Left renal cortex interstitium (tissue), 4 donors: ENCODE results near the gene NDUFB4. TPM values are rescaled to one million over a fixed set of nuclear protein-coding genes. Genes with fewer than 3 reads are reported as not detected.
"Not testable (repeated sequence)": the region's sequence is repeated elsewhere in the genome, so short reads cannot be mapped to it uniquely, and the experiment has no call there.

Experiments used
- DNase-seq, 4 donors: peaks; one replicate each; pipeline ENCODE4 v3.0.0-alpha.2; 2013; ENCODE audit warnings: low read depth in 4 of 4, low spot score in 2 of 4, missing footprints in 1 of 4
- polyA plus RNA-seq, 4 donors: library from polyadenylated mRNA; unstranded; fragments of 120-200 nt; gene quantifications; one replicate each; pipeline ENCODE4 v1.2.1, GENCODE V29; 2013; ENCODE audit not compliant: insufficient read length in 4 of 4

The NDUFB4 gene
- polyA plus RNA-seq, 4 donors: 186 to 249 (median 208) TPM

GRCh38 chr3:120636795-120637401 is 40.8 kb downstream of the NDUFB4 start:
- no peak for DNase-seq

GRCh38 chr3:120637851-120638559 is 41.9 kb downstream of the NDUFB4 start:
- DNase-seq: no peak

- DNase-seq: not testable (repeated sequence)
These were observed 42.7 kb downstream of the NDUFB4 start for GRCh38 chr3:120638820-120639219.

- DNase-seq: no peak
These were observed 44.1 kb downstream of the NDUFB4 start for GRCh38 chr3:120640231-120640630.

GRCh38 chr3:120641696-120642246 is 45.6 kb downstream of the NDUFB4 start:
- DNase-seq: no peak

- no peak for DNase-seq
These were observed 46.3 kb downstream of the NDUFB4 start for GRCh38 chr3:120642368-120642948.

GRCh38 chr3:120645083-120645845 is 49.1 kb downstream of the NDUFB4 start:
- DNase-seq: no peak

- no peak for DNase-seq
These were observed 50.8 kb downstream of the NDUFB4 start for GRCh38 chr3:120646771-120647432.

- DNase-seq: no peak
These were observed 52.2 kb downstream of the NDUFB4 start for GRCh38 chr3:120648290-120648689.

GRCh38 chr3:120649830-120650233 is 53.7 kb downstream of the NDUFB4 start:
- DNase-seq: no peak

- no peak for DNase-seq
These were observed 54.2 kb downstream of the NDUFB4 start for GRCh38 chr3:120650311-120650710.

Other genes with a start within 250 kb of the NDUFB4 start
- 10 to 100 TPM; 29.3 to 35.9 (median 31.0) TPM for gene LRRC58, start 247.0 kb upstream of the NDUFB4 start, polyA plus RNA-seq
- 100 to 1,000 TPM; 462 to 630 (median 549) TPM for gene FSTL1, start 145.3 kb upstream of the NDUFB4 start, polyA plus RNA-seq
- 10 to 100 TPM; 48.3 to 91.7 (median 77.7) TPM for gene HGD, start 85.9 kb downstream of the NDUFB4 start, polyA plus RNA-seq
- gene RABL3, start 146.2 kb downstream of the NDUFB4 start, polyA plus RNA-seq: 10 to 100 TPM; 21.9 to 31.5 (median 29.8) TPM
- 10 to 100 TPM; 13.8 to 18.4 (median 15.1) TPM for gene GTF2E1, start 146.4 kb downstream of the NDUFB4 start, polyA plus RNA-seq